Renal pelvis (tissue), 4 donors: ENCODE data around the gene STEAP3. TPM values are rescaled to one million over a fixed set of nuclear protein-coding genes. Genes with fewer than 3 reads are reported as not detected.

Source experiments
- DNase-seq: peaks from one replicate; pipeline ENCODE4 v3.0.0-alpha.2; 2013
- polyA plus RNA-seq, 3 donors: library from polyadenylated mRNA; unstranded; fragments of 120-200 nt; gene quantifications; one replicate each; pipeline ENCODE4 v1.2.1, GENCODE V29; 2013; ENCODE audit not compliant: insufficient read length in 3 of 3

The STEAP3 gene
- polyA plus RNA-seq, 3 donors, result 1.4 to 1.6 (median 1.5) TPM

- no peak for DNase-seq
Observed at GRCh38 chr2:119225105-119225865, 1.7 kb downstream of the STEAP3 start.

- DNase-seq, result no peak
Observed at GRCh38 chr2:119225926-119226325, 2.3 kb downstream of the STEAP3 start.

- DNase-seq, result no peak
Observed at GRCh38 chr2:119227346-119227745, 3.7 kb downstream of the STEAP3 start.

- DNase-seq, result no peak
Observed at GRCh38 chr2:119228136-119228535, 4.5 kb downstream of the STEAP3 start.

GRCh38 chr2:119228964-119229363, 5.3 kb downstream of the STEAP3 start:
- no peak for DNase-seq

- DNase-seq, result no peak
Observed at GRCh38 chr2:119229716-119230115, 6.1 kb downstream of the STEAP3 start.

- DNase-seq, result no peak
Observed at GRCh38 chr2:119230219-119231185, 6.9 kb downstream of the STEAP3 start.

- no peak for DNase-seq
Observed at GRCh38 chr2:119231975-119232665, 8.5 kb downstream of the STEAP3 start.

- no peak for DNase-seq
Observed at GRCh38 chr2:119232666-119232993, 9.0 kb downstream of the STEAP3 start.

GRCh38 chr2:119233326-119234020, 9.8 kb downstream of the STEAP3 start:
- DNase-seq, result no peak

GRCh38 chr2:119234021-119235019, 10.7 kb downstream of the STEAP3 start:
- peak; percentile 37 for DNase-seq

- DNase-seq, result no peak
Observed at GRCh38 chr2:119236796-119237195, 13.2 kb downstream of the STEAP3 start.

GRCh38 chr2:119240311-119241204, 16.9 kb downstream of the STEAP3 start:
- peak; percentile 69 for DNase-seq

- no peak for DNase-seq
Observed at GRCh38 chr2:119241205-119241532, 17.5 kb downstream of the STEAP3 start.

GRCh38 chr2:119242276-119243119, 18.9 kb downstream of the STEAP3 start:
- DNase-seq, result no peak

GRCh38 chr2:119243621-119244020, 20.0 kb downstream of the STEAP3 start:
- DNase-seq, result no peak

- no peak for DNase-seq
Observed at GRCh38 chr2:119245076-119245840, 21.6 kb downstream of the STEAP3 start.

- no peak for DNase-seq
Observed at GRCh38 chr2:119245841-119246230, 22.2 kb downstream of the STEAP3 start.
